Glutamatergic neuron (in vitro differentiated cells): ENCODE measurements around the gene ADARB1. TPM values are rescaled to one million over a fixed set of nuclear protein-coding genes. Genes with fewer than 3 reads are reported as not detected.

Source experiments
- DNase-seq: peaks from one replicate; pipeline ENCODE4 v3.0.0; 2022
- H3K27ac Mint-ChIP-seq: one replicate; pipeline ENCODE4 v1.8.0; 2020; ENCODE audit warnings: mild to moderate bottlenecking, mixed read lengths, inconsistent platforms; ENCODE audit not compliant: unreplicated experiment
- H3K27me3 Mint-ChIP-seq: one replicate; pipeline ENCODE4 v1.8.0; 2020; ENCODE audit warnings: mild to moderate bottlenecking, moderate library complexity, mixed read lengths, inconsistent platforms; ENCODE audit not compliant: unreplicated experiment
- H3K36me3 Mint-ChIP-seq: one replicate; pipeline ENCODE4 v1.8.0; 2020; ENCODE audit warnings: mild to moderate bottlenecking, mixed read lengths, inconsistent platforms; ENCODE audit not compliant: unreplicated experiment
- H3K4me1 Mint-ChIP-seq: one replicate; pipeline ENCODE4 v1.8.0; 2020; ENCODE audit warnings: mild to moderate bottlenecking, low read depth, mixed read lengths, inconsistent platforms; ENCODE audit not compliant: unreplicated experiment
- H3K4me3 Mint-ChIP-seq: one replicate; pipeline ENCODE4 v1.8.0; 2020; ENCODE audit warnings: mild to moderate bottlenecking, mixed read lengths, inconsistent platforms; ENCODE audit not compliant: unreplicated experiment
- H3K9me3 Mint-ChIP-seq: one replicate; pipeline ENCODE4 v1.8.0; 2020; ENCODE audit warnings: mild to moderate bottlenecking, moderate library complexity, mixed read lengths, inconsistent platforms; ENCODE audit not compliant: unreplicated experiment
- total RNA-seq: library from RNA; stranded (reverse); fragmentation: NEBNext Ultra II Directional; extraction: Animal tissue kit (Norgen Biotek cat#: 25700); gene quantifications from one replicate; pipeline ENCODE4 v1.2.1, GENCODE V29; 2021; ENCODE audit not compliant: unreplicated experiment
- TF ChIP-seq, protein P1 (sequence below): fragments of 200-600 bp; sonication (generic); IDR thresholded peaks from one replicate; pipeline ENCODE4 v1.5.0; 2021; ENCODE audit not compliant: partially characterized antibody, unreplicated experiment

Gene ADARB1
- total RNA-seq, 1 donor from 2014 or later = 49.2 TPM

DNA sequence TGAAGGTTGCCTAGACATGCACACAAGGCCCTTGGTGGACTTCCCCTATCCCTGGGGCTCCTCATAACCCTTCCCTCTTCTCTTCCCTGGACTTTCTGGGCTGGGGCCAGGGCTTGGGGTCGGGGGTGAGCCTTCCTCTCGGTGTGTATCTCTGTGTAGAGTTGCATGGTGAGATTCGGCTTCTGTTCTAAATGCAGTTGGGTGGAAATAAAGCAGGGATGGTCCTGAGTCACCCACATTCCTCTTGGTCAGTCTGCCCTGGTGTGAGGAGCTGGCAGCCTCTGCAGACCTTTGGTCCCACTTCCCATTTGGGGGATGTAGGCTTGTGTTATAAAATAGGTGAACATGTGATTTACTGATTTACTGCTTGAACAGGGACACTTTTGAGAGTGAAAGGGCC lies 38.0 kb downstream of the ADARB1 start:
- no peak for DNase-seq
- no peak overlapping the region for H3K4me3 Mint-ChIP-seq
- no peaks in the 10 kb centered on the region for H3K9me3 Mint-ChIP-seq
- no peaks in the 10 kb centered on the region for H3K36me3 Mint-ChIP-seq
- TF ChIP-seq, protein P1, sequence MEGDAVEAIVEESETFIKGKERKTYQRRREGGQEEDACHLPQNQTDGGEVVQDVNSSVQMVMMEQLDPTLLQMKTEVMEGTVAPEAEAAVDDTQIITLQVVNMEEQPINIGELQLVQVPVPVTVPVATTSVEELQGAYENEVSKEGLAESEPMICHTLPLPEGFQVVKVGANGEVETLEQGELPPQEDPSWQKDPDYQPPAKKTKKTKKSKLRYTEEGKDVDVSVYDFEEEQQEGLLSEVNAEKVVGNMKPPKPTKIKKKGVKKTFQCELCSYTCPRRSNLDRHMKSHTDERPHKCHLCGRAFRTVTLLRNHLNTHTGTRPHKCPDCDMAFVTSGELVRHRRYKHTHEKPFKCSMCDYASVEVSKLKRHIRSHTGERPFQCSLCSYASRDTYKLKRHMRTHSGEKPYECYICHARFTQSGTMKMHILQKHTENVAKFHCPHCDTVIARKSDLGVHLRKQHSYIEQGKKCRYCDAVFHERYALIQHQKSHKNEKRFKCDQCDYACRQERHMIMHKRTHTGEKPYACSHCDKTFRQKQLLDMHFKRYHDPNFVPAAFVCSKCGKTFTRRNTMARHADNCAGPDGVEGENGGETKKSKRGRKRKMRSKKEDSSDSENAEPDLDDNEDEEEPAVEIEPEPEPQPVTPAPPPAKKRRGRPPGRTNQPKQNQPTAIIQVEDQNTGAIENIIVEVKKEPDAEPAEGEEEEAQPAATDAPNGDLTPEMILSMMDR = no peak
- H3K4me1 Mint-ChIP-seq = peaks cover 38% of the 10 kb centered on the region
- H3K27me3 Mint-ChIP-seq = no peaks in the 10 kb centered on the region
- H3K27ac Mint-ChIP-seq = no peak overlapping the region

DNA sequence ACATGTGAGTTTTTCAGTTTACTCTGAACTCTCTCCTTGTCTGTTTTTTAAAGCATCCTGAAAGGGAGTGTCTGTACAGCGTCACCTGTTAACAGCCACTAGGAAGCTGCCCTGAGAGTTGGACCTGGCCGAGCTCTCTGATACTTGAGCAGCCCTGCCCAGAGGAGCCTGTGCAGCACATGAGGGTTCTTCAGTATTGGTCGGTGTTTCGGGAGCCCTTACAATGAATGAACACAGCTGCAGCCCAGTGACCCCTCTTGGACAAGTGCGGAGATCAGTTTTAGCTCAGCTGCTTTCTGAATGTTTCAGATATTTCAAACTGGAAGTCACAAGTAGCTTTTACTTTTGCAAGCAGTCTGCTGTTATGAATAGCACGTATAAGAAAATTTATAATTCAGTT lies 39.2 kb downstream of the ADARB1 start:
- Mint-ChIP-seq H3K36me3 (no peaks in the 10 kb centered on the region), H3K4me3 (no peak overlapping the region), H3K4me1 (peaks cover 39% of the 10 kb centered on the region), H3K27me3 (no peaks in the 10 kb centered on the region), H3K9me3 (no peaks in the 10 kb centered on the region), H3K27ac (no peak overlapping the region)
- DNase-seq = no peak
- TF ChIP-seq, protein P1 = no peak

DNA sequence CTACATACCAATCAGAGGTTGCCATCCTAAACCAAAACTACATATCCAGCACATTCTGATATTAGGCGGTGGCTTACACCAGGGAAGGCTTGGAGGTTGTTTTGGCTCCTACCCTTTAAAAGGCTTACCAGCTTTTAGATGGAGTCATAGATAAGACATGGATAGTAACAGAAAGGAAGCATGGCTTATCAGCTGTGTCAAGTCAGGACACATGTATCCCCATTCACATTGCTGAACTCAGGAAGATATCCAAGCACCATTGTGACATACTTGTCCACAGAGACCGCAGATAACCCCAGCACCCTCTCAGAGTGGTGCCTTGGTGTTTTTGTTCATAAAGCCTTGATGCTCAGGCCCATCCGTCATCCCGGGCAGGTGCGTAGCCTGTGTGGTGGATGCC lies 39.7 kb downstream of the ADARB1 start:
- Mint-ChIP-seq H3K4me1 (peaks cover 41% of the 10 kb centered on the region), H3K9me3 (no peaks in the 10 kb centered on the region), H3K27ac (no peak overlapping the region), H3K36me3 (no peaks in the 10 kb centered on the region), H3K4me3 (no peak overlapping the region), H3K27me3 (no peaks in the 10 kb centered on the region)
- TF ChIP-seq, protein P1 = no peak
- no peak for DNase-seq

DNA sequence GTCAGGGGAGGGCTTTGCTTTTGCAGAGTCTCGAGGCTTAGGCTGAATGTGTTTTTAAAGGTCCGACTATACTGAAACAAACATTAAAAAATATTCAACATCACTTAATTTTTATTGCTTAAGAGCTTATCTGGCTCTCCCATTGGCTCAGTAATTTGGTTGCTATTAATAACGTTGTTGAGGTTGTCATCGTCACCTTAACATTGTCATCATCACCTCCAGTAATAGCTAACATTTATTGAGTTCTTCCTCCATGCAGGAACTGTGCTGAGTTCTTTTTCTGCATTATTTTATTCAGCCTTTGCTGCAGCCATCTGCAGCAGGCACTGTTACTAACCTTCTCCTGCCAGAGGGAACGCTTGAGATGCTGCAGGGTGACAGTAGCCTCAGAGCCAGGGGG lies 40.1 kb downstream of the ADARB1 start:
- TF ChIP-seq, protein P1 = no peak
- H3K27me3 Mint-ChIP-seq = no peaks in the 10 kb centered on the region
- H3K9me3 Mint-ChIP-seq = no peaks in the 10 kb centered on the region
- DNase-seq = no peak
- H3K27ac Mint-ChIP-seq = no peak overlapping the region
- H3K4me3 Mint-ChIP-seq = no peak overlapping the region
- no peaks in the 10 kb centered on the region for H3K36me3 Mint-ChIP-seq
- peaks cover 38% of the 10 kb centered on the region for H3K4me1 Mint-ChIP-seq

DNA sequence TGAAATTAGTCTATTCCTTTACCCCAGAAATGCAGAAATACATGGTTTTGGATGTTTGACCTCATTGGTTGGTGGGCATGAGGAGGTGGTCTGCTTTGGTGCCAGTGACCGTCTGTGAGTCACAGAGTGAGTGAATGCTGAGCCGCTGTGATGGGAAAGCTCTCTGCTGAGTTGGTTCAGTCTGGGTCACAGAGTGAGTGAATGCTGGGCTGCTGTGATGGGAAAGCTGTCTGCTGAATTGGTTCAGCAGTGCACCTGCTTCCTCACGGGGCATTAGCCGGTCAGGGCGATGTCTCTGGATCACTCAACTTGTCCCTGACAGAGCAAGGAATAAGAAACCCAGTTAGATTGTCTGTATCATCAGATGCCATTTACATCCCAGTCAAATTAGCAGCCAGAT lies 40.8 kb downstream of the ADARB1 start:
- DNase-seq = no peak
- H3K4me1 Mint-ChIP-seq = peaks cover 32% of the 10 kb centered on the region
- no peak overlapping the region for H3K27ac Mint-ChIP-seq
- TF ChIP-seq, protein P1 = no peak
- no peaks in the 10 kb centered on the region for H3K9me3 Mint-ChIP-seq
- no peaks in the 10 kb centered on the region for H3K36me3 Mint-ChIP-seq
- H3K27me3 Mint-ChIP-seq = no peaks in the 10 kb centered on the region
- no peak overlapping the region for H3K4me3 Mint-ChIP-seq
